Gastroesophageal sphincter (tissue), 3 donors: Measurements from ENCODE around the gene GRAMD4.

ENCODE experiments used
- CTCF ChIP-seq, 4 experiments: fragments of 200-600 bp in 2 of 4; fragments of 450-650 bp in 2 of 4; sonication (generic) in 1 of 4; IDR thresholded peaks; one replicate each; pipeline ENCODE4 v1.5.1; 2017 to 2019; ENCODE audit warnings: antibody characterized with exemption in 4 of 4, mild to moderate bottlenecking in 2 of 4, moderate library complexity in 2 of 4
- EP300 ChIP-seq: sonication (generic); formaldehyde crosslinking; IDR thresholded peaks from one replicate; pipeline ENCODE4 v1.6.1; 2017; ENCODE audit warnings: antibody characterized with exemption, mild to moderate bottlenecking
- POLR2A ChIP-seq, 2 donors: fragments of 450-650 bp; IDR thresholded peaks; one replicate each; pipeline ENCODE4 v1.6.1; 2017; ENCODE audit warnings: antibody characterized with exemption in 2 of 2, mild to moderate bottlenecking in 2 of 2, moderate library complexity in 1 of 2

- TF ChIP-seq CTCF (IDR thresholded peaks at IDR 0.05), result no peak
- TF ChIP-seq EP300, result no peak
- no peak for TF ChIP-seq POLR2A (IDR thresholded peaks at IDR 0.05)
These were observed 28.3 kb upstream of the GRAMD4 start for GRCh38 chr22:46591930-46592329.
